GM04504 (cell line): ENCODE data around the gene PTPN23.
"Not testable (repeated sequence)": the region's sequence is repeated elsewhere in the genome, so short reads cannot be mapped to it uniquely, and the experiment has no call there.

ENCODE experiments used
- DNase-seq: peaks from one replicate; pipeline ENCODE4 v3.0.0-alpha.2; 2012; ENCODE audit warnings: low read depth

PTPN23 gene

GRCh38 chr3:47380601-47381316, at the start of gene PTPN23:
Gene PTPN23 (plus strand): TSS chr3:47381021. CDS start chr3:47381097, 76 bp downstream.
- peak; percentile 98 for DNase-seq

- no peak for DNase-seq
These were observed 46.9 kb upstream of the PTPN23 start for GRCh38 chr3:47333907-47334306.

GRCh38 chr3:47337656-47338055, 43.2 kb upstream of the PTPN23 start:
- DNase-seq, result no peak

- no peak for DNase-seq
These were observed 40.9 kb upstream of the PTPN23 start for GRCh38 chr3:47339951-47340350.

GRCh38 chr3:47340866-47341265, 40.0 kb upstream of the PTPN23 start:
- DNase-seq, result no peak

- DNase-seq, result no peak
These were observed 38.7 kb upstream of the PTPN23 start for GRCh38 chr3:47342151-47342550.

GRCh38 chr3:47342812-47343211, 38.0 kb upstream of the PTPN23 start:
- no peak for DNase-seq

- no peak for DNase-seq
These were observed 37.3 kb upstream of the PTPN23 start for GRCh38 chr3:47343471-47343971.

GRCh38 chr3:47344971-47345370, 35.9 kb upstream of the PTPN23 start:
- no peak for DNase-seq

- peak; percentile 48 for DNase-seq
These were observed 33.5 kb upstream of the PTPN23 start for GRCh38 chr3:47347217-47347801.

GRCh38 chr3:47348411-47349154, 32.2 kb upstream of the PTPN23 start:
- no peak for DNase-seq

GRCh38 chr3:47355010-47355409, 25.8 kb upstream of the PTPN23 start:
- no peak for DNase-seq

- DNase-seq, result no peak
These were observed 24.6 kb upstream of the PTPN23 start for GRCh38 chr3:47356201-47356600.

- DNase-seq, result no peak
These were observed 21.5 kb upstream of the PTPN23 start for GRCh38 chr3:47359323-47359722.

GRCh38 chr3:47360110-47360517, 20.7 kb upstream of the PTPN23 start:
- not testable (repeated sequence) for DNase-seq

GRCh38 chr3:47362701-47363100, 18.1 kb upstream of the PTPN23 start:
- no peak for DNase-seq

- DNase-seq, result peak; percentile 73
These were observed 15.3 kb upstream of the PTPN23 start for GRCh38 chr3:47365213-47366153.

- DNase-seq, result no peak
These were observed 14.0 kb upstream of the PTPN23 start for GRCh38 chr3:47366833-47367232.

GRCh38 chr3:47367631-47368030, 13.2 kb upstream of the PTPN23 start:
- DNase-seq, result no peak

- DNase-seq, result not testable (repeated sequence)
These were observed 10.8 kb upstream of the PTPN23 start for GRCh38 chr3:47370020-47370419.

- no peak for DNase-seq
These were observed 9.7 kb upstream of the PTPN23 start for GRCh38 chr3:47370887-47371697.
